IPS-18c (cell line): ENCODE results near the gene ATMIN.

ENCODE experiments used
- H3K4me3 ChIP-seq: 2 replicates; pipeline ENCODE4 v1.7.0; 2013; ENCODE audit warnings: low read depth, mild to moderate bottlenecking, low read length, moderate library complexity; ENCODE audit not compliant: insufficient read depth
- H3K9me3 ChIP-seq: one replicate; pipeline ENCODE4 v1.6.1; 2013; ENCODE audit warnings: mild to moderate bottlenecking, low read length, moderate library complexity; ENCODE audit not compliant: control insufficient read depth, insufficient read depth

ATMIN gene

GRCh38 chr16:81094771-81095251 is 59.2 kb downstream of the ATMIN start:
- H3K9me3 ChIP-seq: no peaks in the 10 kb centered on the region

GRCh38 chr16:81095653-81095952 is 60.0 kb downstream of the ATMIN start:
- no peaks in the 10 kb centered on the region for H3K9me3 ChIP-seq

More at GRCh38 chr16:81094771-81095251, 59.2 kb downstream of the ATMIN start:
- H3K4me3 ChIP-seq: peak overlapping the region; percentile 52

GRCh38 chr16:81095953-81096714 is 60.5 kb downstream of the ATMIN start, which contains the start of gene GCSH:
Gene GCSH, minus strand, starts transcription at chr16:81096395. Its CDS starts 117 bp downstream, at chr16:81096278.
- Histone ChIP-seq H3K9me3 (no peaks in the 10 kb centered on the region), H3K4me3 (peak within 1 kb of the TSS; percentile 80)

More at GRCh38 chr16:81095653-81095952, 60.0 kb downstream of the ATMIN start:
- H3K4me3 ChIP-seq: peak overlapping the region; percentile 80

- H3K4me3 ChIP-seq: no peak overlapping the region
- no peaks in the 10 kb centered on the region for H3K9me3 ChIP-seq
Observed at GRCh38 chr16:81096715-81097208, 61.1 kb downstream of the ATMIN start.
